Calu3 (cell line): Measurements from ENCODE around the gene NUP88. TPM values are rescaled to one million over a fixed set of nuclear protein-coding genes. Genes with fewer than 3 reads are reported as not detected.

Experiments
- BruUV-seq: library from RNA; stranded (reverse); fragments of 400-500 nt; replicated peaks from 2 replicates; lab custom pipeline; 2021; lab: Mats Ljungman, UMichigan
- CTCF ChIA-PET: fragments of 300-600 bp; sonication (Branson Sonifier 250); formaldehyde crosslinking; loops from one replicate; lab custom pipeline; 2022; ENCODE audit warnings: antibody characterized with exemption; lab: Charles Lee
- DNase-seq: peaks from one replicate; pipeline ENCODE4 v3.0.0; 2022
- H3K27ac Mint-ChIP-seq: one replicate; pipeline ENCODE4 v1.8.0; 2022; ENCODE audit warnings: mixed read lengths; ENCODE audit not compliant: unreplicated experiment
- H3K27me3 Mint-ChIP-seq: one replicate; pipeline ENCODE4 v1.8.0; 2022; ENCODE audit warnings: mixed read lengths; ENCODE audit not compliant: unreplicated experiment
- H3K36me3 Mint-ChIP-seq: one replicate; pipeline ENCODE4 v1.8.0; 2022; ENCODE audit warnings: mild to moderate bottlenecking, moderate library complexity, mixed read lengths; ENCODE audit not compliant: insufficient read depth, unreplicated experiment
- H3K4me1 Mint-ChIP-seq: one replicate; pipeline ENCODE4 v1.8.0; 2022; ENCODE audit warnings: mild to moderate bottlenecking, low read depth, mixed read lengths; ENCODE audit not compliant: unreplicated experiment
- H3K4me3 Mint-ChIP-seq: one replicate; pipeline ENCODE4 v1.8.0; 2022; ENCODE audit warnings: mild to moderate bottlenecking, low read depth, moderate library complexity, mixed read lengths; ENCODE audit not compliant: unreplicated experiment
- H3K9me3 Mint-ChIP-seq: one replicate; pipeline ENCODE4 v1.8.0; 2022; ENCODE audit warnings: low read depth, mixed read lengths; ENCODE audit not compliant: unreplicated experiment
- intact Hi-C: fragments of 100-400 bp; cut with micrococcal nuclease; formaldehyde crosslinking; loops from one replicate; pipeline ENCODE4 v1.10.0; 2022; ENCODE audit not compliant: unreplicated experiment
- total RNA-seq: library from RNA; stranded (reverse); gene quantifications from 2 replicates; pipeline ENCODE4 v1.2.3, GENCODE V29; 2022
- TF ChIP-seq, protein P1 (sequence below): fragments of 200-600 bp; IDR thresholded peaks from one replicate; pipeline ENCODE4 v1.8.0; 2022; ENCODE audit warnings: antibody characterized with exemption; ENCODE audit not compliant: unreplicated experiment

Gene NUP88
- total RNA-seq, 1 experiment from 2014 or later = 67.2 TPM

DNA sequence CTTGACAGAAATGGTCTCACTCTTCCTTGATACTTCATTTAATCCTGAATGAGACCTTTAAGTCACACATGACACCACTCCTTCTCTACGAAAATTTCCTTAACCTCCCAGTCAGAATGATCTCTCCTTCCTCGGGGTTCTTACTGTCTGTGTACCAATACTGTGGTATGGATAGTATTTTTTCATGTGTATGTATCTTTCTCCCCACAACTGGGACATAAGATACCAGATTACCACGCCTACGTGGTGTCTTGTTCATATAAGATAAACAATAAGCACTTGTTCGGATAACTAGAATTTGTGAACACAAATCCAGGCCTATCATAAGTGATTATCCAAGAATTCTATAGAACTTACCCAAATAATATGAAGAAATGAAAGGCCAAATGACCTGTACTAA is 11.3 kb downstream of the NUP88 start:
- no peak for DNase-seq
- Mint-ChIP-seq H3K27ac (no peak overlapping the region), H3K4me1 (peaks cover 14% of the 10 kb centered on the region), H3K27me3 (no peaks in the 10 kb centered on the region), H3K4me3 (no peak overlapping the region), H3K9me3 (no peaks in the 10 kb centered on the region), H3K36me3 (peaks cover 32% of the 10 kb centered on the region)
- CTCF ChIA-PET = no interaction called here
- intact Hi-C loops = no loop called here
- TF ChIP-seq, protein P1, sequence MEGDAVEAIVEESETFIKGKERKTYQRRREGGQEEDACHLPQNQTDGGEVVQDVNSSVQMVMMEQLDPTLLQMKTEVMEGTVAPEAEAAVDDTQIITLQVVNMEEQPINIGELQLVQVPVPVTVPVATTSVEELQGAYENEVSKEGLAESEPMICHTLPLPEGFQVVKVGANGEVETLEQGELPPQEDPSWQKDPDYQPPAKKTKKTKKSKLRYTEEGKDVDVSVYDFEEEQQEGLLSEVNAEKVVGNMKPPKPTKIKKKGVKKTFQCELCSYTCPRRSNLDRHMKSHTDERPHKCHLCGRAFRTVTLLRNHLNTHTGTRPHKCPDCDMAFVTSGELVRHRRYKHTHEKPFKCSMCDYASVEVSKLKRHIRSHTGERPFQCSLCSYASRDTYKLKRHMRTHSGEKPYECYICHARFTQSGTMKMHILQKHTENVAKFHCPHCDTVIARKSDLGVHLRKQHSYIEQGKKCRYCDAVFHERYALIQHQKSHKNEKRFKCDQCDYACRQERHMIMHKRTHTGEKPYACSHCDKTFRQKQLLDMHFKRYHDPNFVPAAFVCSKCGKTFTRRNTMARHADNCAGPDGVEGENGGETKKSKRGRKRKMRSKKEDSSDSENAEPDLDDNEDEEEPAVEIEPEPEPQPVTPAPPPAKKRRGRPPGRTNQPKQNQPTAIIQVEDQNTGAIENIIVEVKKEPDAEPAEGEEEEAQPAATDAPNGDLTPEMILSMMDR = no peak
- no TSS peak for BruUV-seq

DNA sequence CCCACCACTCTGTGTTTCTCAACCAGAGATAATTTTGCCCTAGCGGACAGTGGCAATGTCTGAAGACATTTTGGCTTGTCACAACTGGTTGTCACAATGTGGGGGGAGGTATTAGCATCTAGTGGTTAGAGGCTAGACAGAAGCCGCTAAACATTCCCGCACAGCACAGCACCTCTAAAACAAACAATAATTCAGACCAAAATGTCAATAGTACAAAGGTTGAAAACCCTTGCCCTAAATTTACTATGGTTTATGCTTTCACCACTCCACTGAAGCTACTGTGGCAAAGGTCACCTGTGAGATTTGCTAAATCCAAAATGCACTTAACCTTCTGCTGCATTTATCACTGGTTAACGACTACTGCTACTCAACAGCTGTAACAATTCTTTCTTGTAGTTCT is 14.1 kb downstream of the NUP88 start:
- CTCF ChIA-PET = no interaction called here
- Mint-ChIP-seq H3K9me3 (no peaks in the 10 kb centered on the region), H3K36me3 (peaks cover 10% of the 10 kb centered on the region), H3K27ac (no peak overlapping the region), H3K4me1 (peaks cover under 1% of the 10 kb centered on the region), H3K4me3 (no peak overlapping the region), H3K27me3 (no peaks in the 10 kb centered on the region)
- BruUV-seq = no TSS peak
- intact Hi-C loops = no loop called here
- no peak for DNase-seq
- TF ChIP-seq, protein P1 = no peak

DNA sequence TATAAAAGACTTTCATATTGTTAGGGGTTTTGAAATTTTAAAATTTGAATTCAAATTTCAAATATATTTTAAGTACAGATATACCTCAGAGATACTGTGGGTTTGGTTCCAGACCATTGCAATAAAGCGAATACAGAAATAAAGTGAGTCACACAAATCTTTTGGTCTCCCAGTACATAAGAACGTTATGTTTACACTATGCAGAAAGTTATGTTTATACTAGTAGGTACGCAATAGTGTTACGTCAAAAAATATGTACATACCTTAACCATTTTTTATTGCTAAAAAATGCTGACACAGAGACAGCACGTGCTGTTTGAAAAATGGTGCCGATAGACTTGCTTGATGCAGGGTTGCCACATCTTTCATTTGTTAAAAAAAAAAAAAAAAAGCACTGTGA is 19.7 kb downstream of the NUP88 start:
- Mint-ChIP-seq H3K9me3 (no peaks in the 10 kb centered on the region), H3K4me1 (no peaks in the 10 kb centered on the region), H3K27ac (no peak overlapping the region), H3K27me3 (no peaks in the 10 kb centered on the region), H3K4me3 (no peak overlapping the region), H3K36me3 (peaks cover 25% of the 10 kb centered on the region)
- TF ChIP-seq, protein P1 = no peak
- BruUV-seq = no TSS peak
- DNase-seq = no peak
- intact Hi-C loops = no loop called here
- CTCF ChIA-PET = no interaction called here

DNA sequence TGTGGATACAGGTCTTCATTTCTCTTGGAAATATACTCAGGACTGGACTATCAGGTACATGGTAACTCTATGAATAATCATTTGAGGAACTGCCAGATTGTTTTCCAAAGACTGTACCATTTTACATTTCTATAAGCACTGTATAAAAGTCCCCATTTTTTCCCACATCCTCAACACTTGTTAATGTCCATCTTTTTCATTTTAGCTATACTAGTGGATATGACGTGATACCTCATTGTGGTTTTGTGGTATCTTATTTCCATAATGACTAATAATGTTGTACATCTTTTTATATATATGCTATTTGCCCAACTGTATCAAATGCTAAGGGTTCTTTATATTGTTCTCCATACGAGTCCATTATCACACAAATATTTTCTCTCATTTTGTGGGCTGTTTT is 22.9 kb downstream of the NUP88 start:
- H3K36me3 Mint-ChIP-seq = peaks cover 37% of the 10 kb centered on the region
- no peaks in the 10 kb centered on the region for H3K4me1 Mint-ChIP-seq
- BruUV-seq = no TSS peak
- no peaks in the 10 kb centered on the region for H3K27me3 Mint-ChIP-seq
- DNase-seq = no peak
- no peak overlapping the region for H3K27ac Mint-ChIP-seq
- H3K9me3 Mint-ChIP-seq = no peaks in the 10 kb centered on the region
- CTCF ChIA-PET = no interaction called here
- TF ChIP-seq, protein P1 = no peak
- H3K4me3 Mint-ChIP-seq = no peak overlapping the region
- intact Hi-C loops = no loop called here

DNA sequence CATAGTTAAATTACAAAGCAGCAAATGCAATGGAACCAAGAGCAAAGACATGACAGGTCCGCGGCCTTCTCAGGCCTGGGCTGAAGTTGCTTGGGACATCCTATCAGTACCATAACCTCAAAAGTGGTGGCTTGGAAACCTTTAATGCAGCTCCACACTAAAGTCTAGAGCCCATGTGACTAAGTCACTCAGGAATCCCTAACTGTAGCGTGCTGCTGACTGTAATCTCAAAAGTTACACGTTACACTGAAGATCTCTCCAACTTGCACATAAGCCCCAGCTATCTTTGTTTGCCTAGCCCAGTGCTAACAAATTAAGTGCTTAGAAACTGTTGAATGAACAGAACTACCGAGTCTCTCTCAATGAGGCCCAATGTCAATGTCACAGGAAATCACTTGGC is 27.8 kb downstream of the NUP88 start:
- no TSS peak for BruUV-seq
- intact Hi-C loops = no loop called here
- DNase-seq = no peak
- TF ChIP-seq, protein P1 = no peak
- no peaks in the 10 kb centered on the region for H3K4me1 Mint-ChIP-seq
- CTCF ChIA-PET = no interaction called here
- H3K27ac Mint-ChIP-seq = peak overlapping the region; percentile 65
- H3K9me3 Mint-ChIP-seq = no peaks in the 10 kb centered on the region
- H3K36me3 Mint-ChIP-seq = peaks cover 28% of the 10 kb centered on the region
- H3K4me3 Mint-ChIP-seq = no peak overlapping the region
- H3K27me3 Mint-ChIP-seq = no peaks in the 10 kb centered on the region
